Stimulated activated naive CD8-positive, alpha-beta T cell treated with anti-CD3 and anti-CD28 coated beads, Interleukin-15, Interleukin-2, amounts not matched to agents 100 ng/mL and 50 ng/mL, for 24 hours (primary cell): Measurements from ENCODE around the gene COPA.
A peak's percentile ranks its signal among the peaks of the same experiment; 100 is the strongest.

Experiments used
- H3K27ac Mint-ChIP-seq: one replicate; pipeline ENCODE4 v1.8.0; 2021; ENCODE audit warnings: mild to moderate bottlenecking, mixed read lengths
- H3K27me3 Mint-ChIP-seq: one replicate; pipeline ENCODE4 v1.8.0; 2021; ENCODE audit warnings: mixed read lengths
- H3K36me3 Mint-ChIP-seq: one replicate; pipeline ENCODE4 v1.8.0; 2021; ENCODE audit warnings: low read depth, mixed read lengths
- H3K4me1 Mint-ChIP-seq: one replicate; pipeline ENCODE4 v1.8.0; 2021; ENCODE audit warnings: low read depth, mixed read lengths
- H3K4me3 Mint-ChIP-seq: one replicate; pipeline ENCODE4 v1.8.0; 2021; ENCODE audit warnings: mild to moderate bottlenecking, mixed read lengths
- H3K9me3 Mint-ChIP-seq: one replicate; pipeline ENCODE4 v1.8.0; 2021; ENCODE audit warnings: mixed read lengths

COPA gene

DNA sequence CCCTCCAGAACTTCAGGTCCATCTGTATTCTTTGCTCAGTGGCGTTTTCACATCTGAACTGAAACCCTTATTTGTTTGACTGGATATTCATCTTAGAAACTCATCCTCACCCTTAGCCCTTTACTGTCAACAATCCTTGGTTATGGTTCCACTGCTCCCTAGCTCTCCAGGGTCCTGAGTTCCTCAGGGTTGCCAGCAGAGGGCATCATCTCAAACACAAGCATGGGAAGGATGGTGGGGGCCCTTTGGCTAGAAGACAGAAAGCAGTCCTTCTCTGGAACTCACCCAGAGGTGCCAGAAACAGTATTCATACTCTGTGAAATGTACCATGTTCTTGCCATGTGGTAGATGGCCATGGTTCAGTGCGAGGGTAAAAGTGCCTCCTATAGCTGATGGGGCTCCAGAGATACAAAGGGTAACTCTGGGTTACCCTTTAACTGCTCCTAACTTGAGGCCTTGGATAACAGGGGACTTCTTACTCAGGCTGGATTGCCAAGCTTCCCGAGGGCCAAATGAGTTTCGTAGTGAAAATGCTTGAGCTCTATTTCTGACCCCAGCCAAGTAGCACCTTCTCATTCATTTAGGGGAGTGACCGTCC is 11.4 kb upstream of the COPA start:
- no peaks in the 10 kb centered on the region for H3K27me3 Mint-ChIP-seq
- H3K4me1 Mint-ChIP-seq: no peaks in the 10 kb centered on the region
- no peak overlapping the region for H3K4me3 Mint-ChIP-seq
- no peak overlapping the region for H3K27ac Mint-ChIP-seq
- peaks cover 70% of the 10 kb centered on the region for H3K36me3 Mint-ChIP-seq
- no peaks in the 10 kb centered on the region for H3K9me3 Mint-ChIP-seq

DNA sequence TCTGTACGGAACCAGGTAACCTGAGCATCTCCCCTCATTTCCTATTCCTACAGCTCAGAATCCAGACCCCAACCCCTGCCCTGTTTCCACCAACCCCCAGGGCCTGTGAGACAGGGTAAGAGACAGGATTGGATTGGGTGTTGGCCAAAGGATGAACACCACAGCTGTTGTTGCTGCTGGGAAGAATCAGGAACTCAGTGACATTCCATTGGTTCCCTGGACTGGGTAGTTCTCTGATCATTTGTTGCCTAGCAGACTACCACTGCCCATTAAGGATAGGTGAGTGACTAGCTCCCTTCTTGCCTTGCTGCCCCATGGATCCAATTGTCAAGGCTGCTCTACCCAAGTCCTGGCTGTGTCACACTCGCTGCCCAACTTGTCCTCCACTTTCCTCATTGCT is 10.2 kb upstream of the COPA start:
- Mint-ChIP-seq H3K4me3 (no peak overlapping the region), H3K9me3 (no peaks in the 10 kb centered on the region), H3K27ac (no peak overlapping the region), H3K36me3 (peaks cover 71% of the 10 kb centered on the region), H3K27me3 (no peaks in the 10 kb centered on the region), H3K4me1 (no peaks in the 10 kb centered on the region)

DNA sequence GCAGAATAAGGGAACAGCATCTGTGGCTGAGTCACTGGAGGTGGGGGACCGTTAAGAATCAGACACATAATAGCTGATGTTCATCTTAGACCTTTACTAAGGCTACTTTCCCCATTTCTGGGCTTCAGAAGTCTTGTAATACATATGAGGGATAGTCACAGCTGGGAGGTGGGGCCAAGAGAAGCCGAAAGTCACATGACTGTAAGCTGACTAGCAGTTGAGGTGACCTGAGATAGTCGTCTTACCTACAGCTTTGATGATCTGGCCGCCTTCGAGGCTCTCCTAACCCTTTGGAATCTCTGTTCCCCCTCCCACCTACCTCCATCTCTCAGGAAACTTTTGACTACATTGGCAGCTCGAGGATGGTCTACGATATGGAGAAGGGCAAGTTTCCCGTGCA is 9.5 kb upstream of the COPA start:
- Mint-ChIP-seq H3K27me3 (no peaks in the 10 kb centered on the region), H3K4me3 (no peak overlapping the region), H3K4me1 (peaks cover under 1% of the 10 kb centered on the region), H3K27ac (no peak overlapping the region), H3K9me3 (no peaks in the 10 kb centered on the region), H3K36me3 (peaks cover 73% of the 10 kb centered on the region)

DNA sequence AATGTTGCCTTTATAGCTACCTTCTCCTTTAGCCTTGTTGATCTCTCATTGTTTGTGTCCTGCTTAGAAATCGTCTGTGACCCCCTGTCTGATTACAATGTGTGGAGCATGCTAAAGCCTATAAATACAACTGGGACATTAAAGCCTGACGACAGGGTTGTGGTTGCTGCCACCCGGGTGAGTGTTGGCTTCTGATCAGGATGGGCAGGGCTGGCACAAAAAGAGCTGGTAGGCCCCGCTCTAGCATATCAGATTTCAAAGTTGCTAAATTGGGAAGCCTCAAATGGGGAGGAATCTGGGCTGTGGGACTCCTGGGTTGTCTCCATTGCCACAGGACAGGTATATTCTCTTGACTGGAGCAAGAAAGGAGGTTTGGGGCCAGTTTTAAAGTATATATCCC is 8.6 kb upstream of the COPA start:
- peaks cover 71% of the 10 kb centered on the region for H3K36me3 Mint-ChIP-seq
- H3K9me3 Mint-ChIP-seq: no peaks in the 10 kb centered on the region
- H3K27me3 Mint-ChIP-seq: no peaks in the 10 kb centered on the region
- no peak overlapping the region for H3K27ac Mint-ChIP-seq
- no peak overlapping the region for H3K4me3 Mint-ChIP-seq
- peaks cover 10% of the 10 kb centered on the region for H3K4me1 Mint-ChIP-seq

DNA sequence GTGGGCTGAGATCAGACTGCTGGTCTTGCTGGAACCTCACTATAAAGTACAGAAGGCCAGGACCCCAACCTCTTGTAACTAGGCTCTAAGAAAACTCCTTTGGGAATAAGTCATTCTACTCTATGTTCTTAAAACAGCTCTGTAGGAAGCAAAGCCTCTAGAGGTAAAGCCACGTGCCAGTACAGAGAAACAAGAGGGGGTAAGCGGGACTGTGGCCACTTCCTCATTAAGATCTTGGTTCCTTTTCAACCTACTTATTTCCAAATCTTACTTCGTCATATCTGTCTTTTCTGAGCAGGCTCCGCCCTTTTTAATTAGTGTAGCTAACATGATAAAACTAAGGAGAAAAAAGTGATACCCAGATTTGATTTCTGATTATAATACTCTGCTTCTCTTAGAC is 3.9 kb upstream of the COPA start:
- no peak overlapping the region for H3K27ac Mint-ChIP-seq
- H3K4me3 Mint-ChIP-seq: peak overlapping the region; percentile 1
- no peaks in the 10 kb centered on the region for H3K9me3 Mint-ChIP-seq
- H3K4me1 Mint-ChIP-seq: peaks cover 39% of the 10 kb centered on the region
- no peaks in the 10 kb centered on the region for H3K27me3 Mint-ChIP-seq
- H3K36me3 Mint-ChIP-seq: peaks cover 50% of the 10 kb centered on the region

DNA sequence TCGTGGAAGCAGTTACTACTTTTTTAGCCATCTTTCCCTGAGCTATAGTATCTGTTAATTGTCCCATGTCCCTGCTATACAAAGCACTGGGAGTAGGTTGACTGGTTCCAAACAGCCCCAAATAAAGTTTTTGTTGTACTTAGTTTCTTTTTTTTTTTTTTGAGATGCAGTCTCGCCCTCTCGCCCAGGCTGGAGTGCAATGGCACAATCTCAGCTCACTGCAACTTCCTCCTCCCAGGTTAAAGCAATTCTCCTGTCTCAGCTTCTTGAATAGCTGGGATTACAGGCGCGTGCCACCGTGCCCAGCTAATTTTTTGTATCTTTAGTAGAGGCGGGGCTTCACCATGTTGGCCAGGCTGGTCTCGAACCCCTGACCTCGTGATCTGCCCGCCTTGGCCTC is 3.4 kb upstream of the COPA start:
- Mint-ChIP-seq H3K9me3 (no peaks in the 10 kb centered on the region), H3K27me3 (no peaks in the 10 kb centered on the region), H3K36me3 (peaks cover 45% of the 10 kb centered on the region), H3K4me3 (no peak overlapping the region), H3K4me1 (peaks cover 44% of the 10 kb centered on the region), H3K27ac (no peak overlapping the region)

DNA sequence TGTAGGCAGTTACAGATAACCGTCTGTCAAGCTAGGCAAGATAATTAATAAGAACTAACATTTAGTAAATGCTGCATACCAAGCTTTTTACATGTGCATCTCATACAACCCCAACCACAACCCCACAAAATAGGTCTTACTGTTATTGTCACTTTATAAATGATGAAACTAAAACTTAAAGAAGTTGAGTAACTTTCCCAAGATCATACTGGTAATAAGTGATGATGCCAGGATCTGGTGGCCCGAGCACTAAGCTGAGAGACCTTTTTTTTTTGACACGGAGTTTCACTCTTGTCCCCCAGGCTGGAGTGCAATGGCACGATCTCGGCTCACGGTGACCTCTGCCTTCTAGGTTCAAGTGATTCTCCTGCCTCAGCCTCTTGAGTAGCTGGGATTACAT is 1.9 kb upstream of the COPA start:
- Mint-ChIP-seq H3K4me1 (peaks cover 57% of the 10 kb centered on the region), H3K4me3 (peak overlapping the region; percentile 99), H3K27me3 (no peaks in the 10 kb centered on the region), H3K27ac (peak overlapping the region; percentile 100), H3K36me3 (peaks cover 39% of the 10 kb centered on the region), H3K9me3 (no peaks in the 10 kb centered on the region)

DNA sequence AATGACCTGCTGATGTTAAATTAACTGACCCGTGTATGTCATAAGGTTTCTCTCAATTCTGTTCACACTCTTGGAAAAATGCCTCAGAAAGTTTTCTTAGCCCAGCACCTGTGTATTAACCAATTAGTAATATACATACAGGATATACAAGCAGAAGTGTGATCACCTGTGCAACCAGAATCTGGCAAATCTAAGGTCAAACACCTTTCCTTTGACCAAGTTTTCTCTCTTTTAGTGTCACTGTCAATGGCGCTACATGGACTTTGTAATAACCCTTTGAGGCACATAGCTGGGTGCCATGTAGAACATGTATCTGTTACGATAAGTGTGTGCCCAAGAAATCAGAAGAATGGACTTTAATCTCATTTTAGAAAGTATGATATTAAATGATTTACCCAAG is 1.2 kb upstream of the COPA start:
- Mint-ChIP-seq H3K36me3 (peaks cover 39% of the 10 kb centered on the region), H3K4me3 (peak overlapping the region; percentile 99), H3K27ac (peak overlapping the region; percentile 100), H3K4me1 (peaks cover 57% of the 10 kb centered on the region), H3K9me3 (no peaks in the 10 kb centered on the region), H3K27me3 (no peaks in the 10 kb centered on the region)

DNA sequence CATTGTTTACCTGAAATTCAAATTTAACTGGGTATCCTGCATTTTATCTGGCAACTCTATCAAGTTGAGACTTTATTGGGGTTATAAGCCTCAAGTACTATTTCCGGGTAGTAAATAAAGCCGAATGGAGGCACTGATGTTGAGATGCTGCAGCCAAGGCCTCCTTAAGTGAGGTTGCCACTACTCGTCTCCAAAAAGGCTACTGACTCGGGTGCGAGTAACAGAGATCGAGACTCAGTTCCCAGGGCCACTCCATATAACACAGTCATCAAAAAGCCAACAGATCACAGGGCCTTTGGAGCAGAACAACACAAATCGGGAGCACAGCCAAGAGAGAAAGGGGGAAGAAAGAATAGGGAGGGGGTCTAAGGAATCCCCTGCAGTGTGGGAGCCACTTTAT is 524 bp downstream of the COPA start:
- peak overlapping the region; percentile 100 for H3K27ac Mint-ChIP-seq
- H3K9me3 Mint-ChIP-seq: no peaks in the 10 kb centered on the region
- peaks cover 51% of the 10 kb centered on the region for H3K36me3 Mint-ChIP-seq

DNA sequence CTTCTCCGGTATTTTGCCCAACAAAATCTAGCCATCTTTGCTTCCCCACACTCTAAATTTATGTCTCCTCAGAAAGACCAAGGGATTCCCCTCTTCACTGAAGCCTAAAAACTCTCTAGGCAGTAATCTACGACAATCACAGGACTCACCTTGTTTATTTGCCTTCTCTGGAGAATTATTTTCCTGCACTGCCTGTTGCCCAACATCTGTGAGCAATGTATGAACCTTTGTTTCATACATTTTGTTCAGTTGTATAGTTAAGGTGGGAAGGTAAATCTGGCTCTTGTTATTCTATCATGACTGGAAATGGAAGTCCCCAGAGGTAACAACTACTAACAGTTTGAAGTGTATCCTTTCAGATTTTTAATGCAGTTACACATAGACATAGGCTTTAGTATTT is 2.2 kb downstream of the COPA start:
- peaks cover 42% of the 10 kb centered on the region for H3K4me1 Mint-ChIP-seq
- no peaks in the 10 kb centered on the region for H3K9me3 Mint-ChIP-seq
- peaks cover 51% of the 10 kb centered on the region for H3K36me3 Mint-ChIP-seq
- H3K4me3 Mint-ChIP-seq: peak overlapping the region; percentile 99
- no peak overlapping the region for H3K27ac Mint-ChIP-seq
- H3K27me3 Mint-ChIP-seq: no peaks in the 10 kb centered on the region

More for the DNA sequence above, 524 bp downstream of the COPA start:
- peak overlapping the region; percentile 99 for H3K4me3 Mint-ChIP-seq
- peaks cover 56% of the 10 kb centered on the region for H3K4me1 Mint-ChIP-seq
- H3K27me3 Mint-ChIP-seq: no peaks in the 10 kb centered on the region

DNA sequence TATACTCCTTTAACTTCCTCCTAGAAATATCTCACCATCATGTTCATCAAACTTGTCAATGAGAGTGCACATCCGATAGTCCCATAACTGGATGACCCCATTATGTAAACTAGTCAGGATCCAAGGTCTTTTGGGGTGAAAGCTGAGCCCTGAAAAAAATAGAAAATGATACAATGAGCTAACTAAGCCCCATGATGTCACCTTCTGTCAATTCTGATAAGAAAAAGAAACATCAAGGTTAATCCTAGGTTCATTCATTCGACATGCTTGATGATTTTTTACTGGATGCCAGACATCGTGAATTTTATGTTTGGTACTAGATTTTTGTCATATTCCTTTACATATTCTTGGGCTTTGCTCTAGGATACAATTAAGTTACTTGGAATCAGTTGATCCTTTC is 2.9 kb downstream of the COPA start:
- H3K4me1 Mint-ChIP-seq: peaks cover 35% of the 10 kb centered on the region
- no peak overlapping the region for H3K27ac Mint-ChIP-seq
- no peaks in the 10 kb centered on the region for H3K9me3 Mint-ChIP-seq
- no peak overlapping the region for H3K4me3 Mint-ChIP-seq
- peaks cover 50% of the 10 kb centered on the region for H3K36me3 Mint-ChIP-seq
- no peaks in the 10 kb centered on the region for H3K27me3 Mint-ChIP-seq

DNA sequence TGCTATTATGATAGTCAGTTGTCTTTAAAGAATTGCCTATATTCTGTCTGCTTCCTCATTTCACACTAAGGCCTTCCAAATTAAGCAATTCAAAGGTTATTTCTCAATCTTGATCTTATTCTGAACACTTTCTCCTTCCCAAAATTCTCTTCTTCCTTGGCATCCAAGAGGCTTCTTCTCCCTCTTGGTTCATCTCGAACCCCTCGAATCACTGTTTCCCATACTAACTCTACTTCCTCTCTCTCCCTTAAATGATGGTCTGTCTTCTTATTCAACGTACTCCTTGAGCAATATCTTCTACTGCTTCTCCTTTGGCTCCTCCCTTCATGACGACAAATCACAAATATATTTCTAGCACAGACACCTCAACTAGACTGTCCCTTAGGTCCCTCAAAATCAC is 4.5 kb downstream of the COPA start:
- H3K27ac Mint-ChIP-seq: peak overlapping the region; percentile 5
- peaks cover 22% of the 10 kb centered on the region for H3K4me1 Mint-ChIP-seq

DNA sequence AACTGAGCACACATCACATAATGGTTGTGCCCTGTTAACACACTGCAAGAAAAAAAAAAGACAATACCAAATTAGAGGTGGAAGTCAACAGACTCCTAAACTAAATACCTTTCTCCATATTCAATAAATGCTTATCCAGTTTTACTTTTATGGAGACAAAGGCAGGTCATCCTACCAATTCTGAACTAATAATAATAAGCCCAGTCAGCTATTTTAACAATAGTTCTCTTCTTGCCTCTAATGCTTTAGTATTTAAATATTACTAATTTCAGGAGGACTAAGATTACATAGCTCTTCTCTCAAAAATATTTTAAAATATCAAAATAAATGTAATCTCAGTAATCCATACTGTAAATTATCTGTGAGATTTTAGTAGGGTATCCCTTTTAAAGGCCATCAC is 10.5 kb downstream of the COPA start:
- Mint-ChIP-seq H3K36me3 (peaks cover 62% of the 10 kb centered on the region), H3K27ac (no peak overlapping the region), H3K4me3 (no peak overlapping the region), H3K4me1 (no peaks in the 10 kb centered on the region), H3K27me3 (no peaks in the 10 kb centered on the region), H3K9me3 (no peaks in the 10 kb centered on the region)

More for the DNA sequence above, 4.5 kb downstream of the COPA start:
- Mint-ChIP-seq H3K36me3 (peaks cover 55% of the 10 kb centered on the region), H3K4me3 (no peak overlapping the region), H3K27me3 (no peaks in the 10 kb centered on the region), H3K9me3 (no peaks in the 10 kb centered on the region)

DNA sequence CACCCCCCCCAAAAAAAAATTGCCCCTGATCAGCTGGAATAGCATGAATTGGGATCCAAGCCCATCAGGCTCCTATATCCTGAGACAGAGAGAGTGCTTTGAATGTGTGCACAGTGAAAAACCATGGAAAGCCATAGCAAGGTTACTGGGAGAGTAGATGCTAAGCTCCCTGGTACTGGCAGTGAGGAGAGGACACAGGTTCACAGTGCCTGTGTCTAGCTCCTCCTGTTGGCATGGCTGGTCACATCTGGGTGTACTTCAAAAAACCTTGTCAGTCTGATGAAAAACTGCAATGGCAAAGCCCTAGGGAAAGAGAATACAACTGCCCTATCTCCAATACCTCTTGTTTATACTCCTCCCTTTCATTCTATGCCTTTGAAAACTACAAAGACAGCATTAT is 12.9 kb downstream of the COPA start:
- H3K36me3 Mint-ChIP-seq: peaks cover 72% of the 10 kb centered on the region
- H3K4me1 Mint-ChIP-seq: no peaks in the 10 kb centered on the region
- H3K27me3 Mint-ChIP-seq: no peaks in the 10 kb centered on the region
- no peaks in the 10 kb centered on the region for H3K9me3 Mint-ChIP-seq
- H3K27ac Mint-ChIP-seq: peak overlapping the region; percentile 4
- H3K4me3 Mint-ChIP-seq: no peak overlapping the region

DNA sequence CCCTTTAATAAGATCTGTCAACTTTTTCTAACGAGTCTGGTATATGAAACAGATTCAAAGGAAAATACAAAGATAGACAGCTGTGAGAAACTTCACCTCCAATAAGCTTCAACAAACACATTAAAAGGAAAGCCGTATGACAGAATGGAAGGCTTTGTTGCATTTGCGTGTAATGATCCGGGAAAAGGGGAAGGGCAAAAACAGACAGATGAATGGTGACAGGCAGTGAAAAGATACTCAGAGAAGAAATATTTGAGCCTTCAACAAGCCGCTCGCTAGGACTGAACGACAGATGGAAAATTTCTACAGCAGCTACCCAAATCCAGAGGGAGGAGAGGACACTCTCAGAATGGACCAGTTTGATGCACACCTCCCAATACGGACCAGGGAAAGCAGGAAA is 14.9 kb downstream of the COPA start:
- no peak overlapping the region for H3K27ac Mint-ChIP-seq
- no peaks in the 10 kb centered on the region for H3K4me1 Mint-ChIP-seq
- H3K4me3 Mint-ChIP-seq: no peak overlapping the region
- H3K27me3 Mint-ChIP-seq: no peaks in the 10 kb centered on the region
- H3K9me3 Mint-ChIP-seq: no peaks in the 10 kb centered on the region
- H3K36me3 Mint-ChIP-seq: peaks cover 71% of the 10 kb centered on the region

DNA sequence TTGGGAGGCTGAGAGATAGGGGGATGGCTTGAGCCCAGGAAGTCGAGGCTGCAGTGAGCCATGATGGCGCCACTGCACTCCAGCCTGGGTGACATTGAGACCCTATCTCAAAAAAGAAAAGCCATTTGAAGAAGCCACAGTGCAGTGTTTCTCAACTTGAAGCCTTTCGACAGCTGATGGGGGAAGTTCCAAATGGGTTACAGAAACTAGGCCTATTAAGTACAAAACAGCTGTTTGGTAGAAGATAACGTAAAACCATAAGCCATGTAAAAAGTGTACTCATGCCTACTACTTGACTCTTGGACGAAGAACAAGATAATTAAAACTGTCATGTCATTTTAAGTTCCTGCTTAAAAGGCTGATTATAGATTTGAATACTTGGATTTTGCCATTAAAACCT is 16.6 kb downstream of the COPA start:
- Mint-ChIP-seq H3K27ac (no peak overlapping the region), H3K4me3 (no peak overlapping the region), H3K4me1 (no peaks in the 10 kb centered on the region), H3K36me3 (peaks cover 76% of the 10 kb centered on the region), H3K27me3 (no peaks in the 10 kb centered on the region), H3K9me3 (no peaks in the 10 kb centered on the region)
